ENCODE results near the gene DNAH8.
"Not testable (repeated sequence)": the region's sequence is repeated elsewhere in the genome, so short reads cannot be mapped to it uniquely, and the experiment has no call there.

The DNAH8 gene

DNA sequence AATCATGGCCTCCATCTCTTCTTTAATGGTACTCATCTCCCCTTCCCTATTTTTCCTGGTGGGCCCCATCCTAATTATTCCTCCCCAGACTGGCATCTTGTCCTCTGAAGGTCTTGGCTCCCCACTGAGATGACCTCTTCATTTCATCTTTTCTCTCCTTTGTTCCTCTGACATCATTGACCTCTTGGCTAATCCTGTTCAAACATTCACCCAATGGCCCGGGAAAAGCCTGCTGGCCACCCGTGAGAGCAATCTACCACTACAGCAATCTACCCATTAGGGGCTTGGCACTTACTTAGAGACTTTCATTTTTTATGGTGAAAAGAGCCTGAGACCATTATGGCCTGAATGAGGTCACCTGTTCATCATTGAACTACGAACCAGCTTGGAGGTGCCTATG lies 130.8 kb downstream of the DNAH8 start:
- DNase-seq (ENCODE audit: low read depth), result no peak

DNA sequence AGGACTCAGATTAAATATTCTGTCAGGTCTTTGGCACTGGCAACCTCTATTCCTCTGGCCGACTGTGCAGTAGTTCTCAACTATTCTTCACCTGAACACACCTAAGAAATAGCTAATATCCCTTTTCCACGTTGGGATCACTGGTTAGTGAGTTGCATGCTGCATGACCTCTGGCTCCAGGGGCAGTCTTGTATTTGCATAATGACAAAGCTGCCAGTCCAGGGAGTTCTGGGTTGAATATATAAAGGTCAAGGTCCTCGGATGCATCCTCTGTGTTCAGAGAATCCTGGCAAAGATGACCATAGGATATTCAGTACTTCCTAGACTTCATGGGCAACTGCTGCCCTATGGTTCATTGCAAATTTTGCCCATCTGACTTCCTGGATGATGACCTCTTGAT lies 131.2 kb downstream of the DNAH8 start:
- no peak for DNase-seq (ENCODE audit: low read depth)

DNA sequence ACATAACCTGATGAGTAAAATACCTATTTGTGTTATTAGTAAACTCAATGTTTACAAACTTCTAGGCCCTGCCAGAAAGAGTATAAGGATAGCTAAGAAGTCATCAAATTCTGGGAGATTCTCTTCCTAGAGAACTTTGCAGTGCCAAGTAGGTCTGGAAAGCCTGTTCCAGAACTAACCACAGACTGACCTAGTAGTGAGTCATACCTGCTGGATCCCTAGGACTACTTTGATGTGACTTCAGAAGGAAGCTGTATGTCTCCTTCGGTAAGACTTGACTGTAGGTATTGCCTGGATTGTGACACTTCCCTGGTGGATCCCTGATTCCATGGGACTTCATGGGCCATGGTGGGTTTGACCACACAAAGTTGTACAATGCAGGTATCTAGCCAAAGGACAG lies 131.7 kb downstream of the DNAH8 start:
- DNase-seq (ENCODE audit: low read depth), result peak; percentile 15

DNA sequence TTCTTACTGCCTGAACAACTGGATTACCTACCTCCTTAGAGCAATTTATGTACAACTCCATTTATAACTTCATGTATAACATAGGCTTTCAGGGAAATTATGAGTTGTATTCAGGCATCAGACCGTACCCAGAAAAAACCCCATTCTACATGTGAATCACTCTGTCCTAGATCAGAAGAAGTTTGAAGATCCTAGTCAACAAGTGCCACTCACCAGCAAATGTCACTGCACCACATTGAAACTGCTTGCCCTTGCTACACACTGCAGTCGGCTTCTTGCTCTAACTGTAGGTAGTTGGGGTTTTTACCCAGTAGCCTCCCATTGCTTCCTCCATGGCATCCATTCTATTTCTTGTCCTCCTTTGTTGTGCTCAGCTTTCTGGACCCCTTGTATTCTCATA lies 132.4 kb downstream of the DNAH8 start:
- DNase-seq (ENCODE audit: low read depth), result no peak

DNA sequence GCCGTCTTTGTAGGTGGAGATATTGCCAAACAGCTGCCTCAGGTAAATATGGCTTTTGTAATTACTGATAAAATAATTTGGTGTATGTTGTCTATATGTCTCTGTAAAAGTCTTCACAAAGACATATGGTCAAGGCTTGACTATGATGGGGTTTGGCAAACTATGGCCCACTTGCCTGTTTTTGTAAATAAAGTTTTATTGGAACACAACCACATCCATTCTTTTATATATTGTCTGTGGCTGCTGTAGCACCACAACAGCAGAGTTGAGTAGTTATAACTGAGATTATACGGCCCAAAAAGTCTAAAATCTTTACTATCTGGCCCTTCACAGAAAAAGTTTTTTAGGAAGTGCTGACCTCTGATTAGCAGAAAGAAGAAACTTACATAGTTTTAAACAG lies 133.6 kb downstream of the DNAH8 start:
- no peak for DNase-seq (ENCODE audit: low read depth)

DNA sequence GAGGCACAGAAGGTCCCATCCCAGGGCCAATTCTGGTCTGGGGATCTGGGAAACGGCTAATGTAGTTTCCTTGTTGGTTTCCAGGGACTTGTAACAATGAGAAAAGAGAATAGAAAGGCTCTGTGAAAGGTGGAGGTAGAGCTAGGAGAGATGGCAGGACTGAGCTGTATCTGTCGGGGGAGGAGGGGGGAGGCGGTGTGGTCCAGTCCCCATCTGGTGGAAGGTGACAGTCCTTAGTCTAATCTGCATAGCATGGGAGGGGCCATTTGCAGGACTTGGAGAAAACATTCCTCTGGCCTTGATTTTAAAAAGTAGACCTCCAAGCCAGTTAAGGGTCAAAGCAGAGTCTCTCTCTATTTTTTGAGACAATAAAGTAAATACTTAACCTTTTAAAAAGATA lies 137.1 kb downstream of the DNAH8 start:
- DNase-seq (ENCODE audit: low read depth), result no peak

DNA sequence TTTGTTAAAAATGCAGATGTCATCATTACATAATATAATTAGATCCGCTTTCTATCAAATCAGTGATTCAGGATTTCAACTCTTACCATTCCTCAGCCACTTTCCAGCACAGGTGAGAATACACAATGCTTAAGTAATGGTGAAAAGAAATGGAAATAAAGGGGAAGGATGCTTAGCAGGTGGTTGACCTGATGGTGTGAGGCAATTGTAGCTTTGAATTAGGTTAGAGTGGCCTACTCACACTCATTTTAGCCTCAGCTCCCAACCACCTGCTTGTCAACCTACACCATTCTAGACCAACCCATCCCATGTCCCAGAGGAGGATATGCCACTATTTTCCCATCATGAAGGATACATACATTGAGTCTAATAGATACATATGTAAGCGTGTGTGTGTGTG lies 138.1 kb downstream of the DNAH8 start:
- DNase-seq (ENCODE audit: low read depth), result no peak

DNA sequence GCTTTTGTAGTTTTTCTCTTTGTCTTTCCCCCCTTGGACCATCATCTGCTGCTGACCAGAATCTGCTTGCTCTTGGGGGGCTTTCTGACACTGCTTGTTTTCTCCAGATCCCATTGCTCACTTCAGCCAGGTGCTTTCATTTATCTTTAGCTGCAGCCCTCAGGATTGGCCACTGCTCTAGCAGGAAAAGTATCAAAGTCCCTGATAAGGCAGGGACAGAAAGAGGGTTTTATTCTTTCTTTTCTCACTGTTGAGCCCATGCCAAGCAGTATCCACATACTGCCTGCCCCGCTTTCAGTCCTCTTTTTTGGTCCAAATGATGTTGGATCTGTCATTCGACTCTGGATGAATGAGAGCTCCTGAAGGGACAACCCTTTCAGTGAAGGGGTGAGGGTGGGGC lies 141.4 kb downstream of the DNAH8 start:
- DNase-seq (ENCODE audit: low read depth), result no peak

DNA sequence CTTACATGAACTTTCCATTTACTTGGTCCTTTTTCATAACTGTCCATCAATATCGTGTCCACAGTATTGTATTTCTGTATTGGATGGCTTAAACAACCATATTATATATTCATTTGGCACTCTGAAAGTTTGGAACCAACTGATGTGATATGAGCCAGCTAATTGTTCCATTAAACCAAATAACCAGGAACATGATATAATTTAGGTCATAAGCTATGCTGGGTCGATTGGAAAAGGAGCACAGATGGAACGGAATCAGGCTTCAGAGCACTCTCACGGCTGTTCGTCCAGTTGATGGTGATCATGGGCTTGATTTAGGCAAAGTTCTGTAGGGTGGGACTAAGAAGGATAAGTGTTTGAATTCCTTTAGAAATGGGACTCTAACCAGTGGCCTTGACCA lies 142.7 kb downstream of the DNAH8 start:
- DNase-seq (ENCODE audit: low read depth), result no peak

DNA sequence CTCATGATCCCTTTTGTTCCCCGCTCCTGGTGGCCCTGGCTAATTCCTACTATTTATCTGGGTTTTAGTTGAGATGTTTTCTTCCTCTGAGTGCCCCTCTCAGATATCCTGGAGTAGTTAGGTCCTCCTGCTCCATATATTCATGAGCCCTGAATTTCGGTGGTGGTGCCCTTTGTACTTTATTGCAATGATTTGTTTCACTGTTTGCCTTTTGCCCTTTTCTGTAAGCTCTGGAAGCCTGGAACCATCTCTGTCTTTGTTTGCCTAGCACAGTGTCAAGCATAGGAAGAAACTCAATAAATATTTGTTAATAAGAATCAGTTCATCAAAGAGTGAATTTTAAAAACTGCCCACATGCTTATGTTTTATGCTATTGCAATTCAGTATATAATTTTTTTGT lies 144.9 kb downstream of the DNAH8 start:
- DNase-seq (ENCODE audit: low read depth), result no peak

DNA sequence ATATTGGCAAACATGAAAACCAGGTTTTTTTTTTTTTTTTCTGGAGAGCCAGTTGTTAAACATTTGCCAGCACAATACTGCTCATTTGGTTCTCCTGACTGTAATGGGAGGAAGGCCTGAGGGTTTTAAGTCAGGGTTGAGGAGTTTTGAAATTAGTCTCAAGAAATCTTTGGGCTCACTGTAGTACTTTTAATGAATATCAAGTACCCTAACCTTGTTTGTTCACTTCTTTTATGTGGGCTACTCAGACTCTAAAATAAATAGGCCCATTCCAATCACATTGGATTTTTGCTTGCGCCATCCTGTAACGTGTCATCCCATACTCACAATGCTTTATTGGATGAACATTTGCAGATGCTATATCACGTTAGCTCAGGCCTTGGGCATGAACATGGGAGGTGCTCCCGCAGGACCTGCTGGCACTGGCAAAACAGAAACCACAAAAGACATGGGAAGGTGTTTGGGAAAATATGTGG lies 146.9 kb downstream of the DNAH8 start:
- DNase-seq (ENCODE audit: low read depth), result no peak

DNA sequence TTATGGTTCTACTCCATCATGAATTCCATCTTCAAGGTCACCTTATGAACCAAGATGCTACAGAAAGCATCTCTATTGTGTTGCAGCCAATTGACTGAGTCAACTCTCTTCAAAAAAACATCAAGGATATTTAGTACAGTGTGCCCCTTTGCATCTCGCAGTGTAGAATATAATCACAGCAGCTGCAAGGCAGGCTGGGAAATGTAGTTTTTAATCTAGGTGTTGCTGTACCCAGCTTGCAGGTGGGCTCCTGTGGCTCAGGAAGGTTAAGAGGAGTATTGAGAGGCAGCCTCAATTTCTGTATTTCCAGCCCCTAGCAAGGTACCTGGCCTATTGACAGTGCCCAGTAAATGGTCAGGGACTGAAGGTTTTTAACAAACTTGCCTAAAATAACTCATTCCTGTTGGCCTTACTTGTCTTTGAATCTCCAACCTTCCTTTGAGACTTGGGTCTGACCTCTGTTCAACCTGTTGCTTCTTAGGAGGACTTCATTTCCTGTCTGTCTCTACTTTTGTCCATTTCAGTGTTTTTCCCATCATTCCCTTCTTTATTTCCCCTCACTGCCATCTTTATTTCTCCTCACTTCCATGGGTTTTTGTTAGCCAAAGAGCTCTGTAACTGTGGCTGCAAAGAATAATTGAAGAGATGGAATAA lies 150.5 kb downstream of the DNAH8 start:
- DNase-seq (ENCODE audit: low read depth), result no peak

DNA sequence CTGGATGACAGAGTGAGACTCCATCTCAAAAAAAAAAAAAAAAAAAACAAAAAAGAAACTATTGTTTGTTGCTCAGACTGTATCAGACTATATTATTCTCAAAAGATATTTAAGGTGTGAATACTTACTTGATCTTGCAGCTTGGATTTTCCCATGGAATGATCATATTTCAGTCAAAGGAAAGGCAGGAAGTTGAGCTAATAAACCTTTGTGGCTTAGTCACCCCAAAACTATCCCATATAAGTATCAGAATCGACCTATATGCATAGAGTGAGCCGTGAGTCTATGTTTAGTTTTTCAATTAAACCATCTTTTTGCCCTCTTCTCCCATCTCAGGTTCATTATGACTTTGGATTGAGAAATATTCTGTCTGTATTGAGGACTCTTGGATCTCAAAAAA lies 152.6 kb downstream of the DNAH8 start:
- peak; percentile 20 for DNase-seq (ENCODE audit: low read depth)

DNA sequence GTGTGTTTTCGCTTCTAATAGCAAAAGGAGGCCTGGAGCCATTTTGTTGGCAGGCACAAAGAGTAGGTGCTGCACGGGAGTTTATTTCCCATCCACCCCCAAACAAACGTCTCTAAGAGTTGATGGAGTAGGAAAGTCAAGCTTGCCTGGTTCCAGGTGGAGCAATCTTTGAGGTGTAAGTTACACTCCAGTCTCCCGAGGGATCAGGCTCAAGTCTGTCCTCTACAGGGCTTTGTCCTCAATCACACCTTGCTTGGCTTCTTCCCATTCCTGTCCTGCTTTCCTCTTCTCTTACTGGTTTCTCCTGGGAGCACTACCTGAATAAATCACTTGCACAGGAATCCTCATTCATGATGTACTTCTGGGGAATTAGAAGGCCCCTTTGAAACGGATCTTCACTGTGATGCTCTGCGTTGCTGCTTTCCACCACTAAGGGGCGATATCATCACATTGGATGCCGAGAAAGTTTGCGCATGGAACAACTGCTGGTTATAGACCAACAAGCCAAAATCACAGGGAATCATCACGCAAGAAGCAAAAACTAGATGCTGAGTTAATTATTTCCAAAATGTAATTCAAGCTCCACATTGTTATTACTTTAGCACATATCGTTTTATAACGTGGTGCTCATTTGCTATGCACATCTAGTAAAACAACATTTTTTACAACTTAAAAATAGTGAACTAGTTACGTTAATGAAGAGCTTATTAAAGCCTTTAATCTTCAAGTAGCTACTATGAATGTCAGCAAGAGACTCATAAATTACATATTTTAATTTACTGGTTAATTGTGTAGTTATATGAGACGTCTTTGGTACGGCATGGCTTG lies 156.8 kb downstream of the DNAH8 start:
- DNase-seq (ENCODE audit: low read depth), result peak; percentile 14

DNA sequence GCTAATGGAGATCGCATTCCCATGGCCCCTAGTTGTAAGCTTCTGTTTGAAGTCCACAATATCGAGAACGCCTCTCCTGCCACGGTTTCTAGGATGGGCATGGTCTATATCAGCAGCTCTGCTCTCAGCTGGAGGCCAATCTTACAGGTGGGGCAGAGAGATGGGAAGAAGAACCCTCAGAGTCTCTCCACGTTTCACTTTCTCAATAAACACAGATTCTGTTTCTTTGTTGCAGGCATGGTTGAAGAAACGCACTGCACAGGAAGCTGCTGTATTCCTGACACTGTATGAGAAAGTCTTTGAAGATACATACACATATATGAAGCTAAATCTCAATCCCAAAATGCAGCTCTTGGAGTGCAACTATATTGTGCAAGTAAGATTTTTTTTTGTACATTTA lies 157.9 kb downstream of the DNAH8 start:
- DNase-seq (ENCODE audit: low read depth), result no peak

DNA sequence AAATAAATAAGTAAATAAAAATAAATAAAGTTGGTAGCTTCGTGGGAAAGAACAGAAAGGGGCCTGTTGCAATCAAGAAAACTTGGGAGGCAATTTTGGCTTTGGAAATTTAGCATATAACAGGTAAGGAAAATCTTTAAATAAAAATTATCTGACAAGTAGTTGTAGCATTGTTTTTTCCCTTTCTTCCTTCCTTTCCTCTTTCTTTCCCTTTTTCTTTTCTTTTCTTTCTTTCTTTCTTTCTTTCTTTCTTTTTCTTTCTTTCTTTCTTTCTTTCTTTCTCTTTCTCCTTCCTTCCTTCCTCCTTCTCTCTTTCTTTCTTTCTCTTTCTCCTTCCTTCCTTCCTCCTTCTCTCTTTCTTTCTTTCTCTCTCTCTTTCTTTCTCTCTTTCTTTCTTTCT lies 158.7 kb downstream of the DNAH8 start:
- DNase-seq (ENCODE audit: low read depth), result not testable (repeated sequence)

DNA sequence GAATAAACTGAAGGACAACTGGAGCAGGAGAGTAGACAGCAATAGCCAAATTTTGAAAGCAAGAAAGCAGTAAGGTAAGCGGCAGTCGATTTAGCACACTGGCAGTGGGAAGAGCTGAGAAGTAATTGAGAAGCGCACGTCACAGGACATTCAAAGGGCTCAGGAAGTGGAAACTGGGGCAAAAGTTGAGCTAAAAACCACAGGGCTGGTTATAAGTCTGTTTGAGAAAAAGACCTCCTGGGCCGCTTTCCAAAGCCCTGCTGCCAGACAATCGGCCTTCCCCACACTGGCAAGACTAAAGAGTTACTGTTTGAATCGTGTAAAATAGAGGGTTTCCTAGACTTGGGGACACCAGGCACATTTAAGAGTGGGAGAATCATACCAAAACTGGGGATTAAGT lies 161.4 kb downstream of the DNAH8 start:
- DNase-seq (ENCODE audit: low read depth), result no peak

DNA sequence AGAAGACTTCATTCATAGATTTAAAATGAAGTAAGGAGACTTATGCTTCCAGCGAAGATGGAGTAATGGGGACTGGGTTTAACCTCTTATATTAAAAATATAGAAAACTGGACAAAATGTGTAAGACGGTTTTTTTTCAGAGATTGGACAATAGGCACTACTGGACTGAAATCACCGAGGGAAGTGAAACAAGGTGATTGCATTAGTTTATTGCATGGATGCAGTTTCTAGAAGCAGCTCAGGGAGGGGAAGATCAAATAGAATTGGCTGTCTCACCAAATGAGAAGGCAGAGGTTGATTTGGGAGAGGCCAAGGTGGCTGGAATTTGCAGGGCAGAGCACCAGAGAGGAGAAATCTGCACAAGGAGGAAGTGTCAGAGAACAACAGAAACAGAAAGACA lies 162.6 kb downstream of the DNAH8 start:
- no peak for DNase-seq (ENCODE audit: low read depth)

DNA sequence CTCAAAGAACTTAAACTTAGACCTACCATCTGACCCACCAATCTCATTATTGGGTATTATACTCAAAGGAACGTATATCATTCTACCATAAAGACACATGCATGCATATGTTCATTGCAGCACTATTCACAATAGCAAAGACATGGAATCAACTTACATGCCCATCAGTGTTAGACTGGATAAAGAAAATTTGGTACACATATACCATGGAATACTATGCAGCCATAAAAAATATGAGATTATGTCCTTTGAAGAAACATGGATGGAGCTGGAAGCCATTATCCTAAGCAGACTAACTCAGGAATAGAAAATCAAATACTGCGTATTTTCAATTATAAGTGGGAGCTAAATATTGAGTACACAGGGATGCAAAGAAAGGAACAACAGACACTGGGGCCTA lies 167.0 kb downstream of the DNAH8 start:
- no peak for DNase-seq (ENCODE audit: low read depth)

DNA sequence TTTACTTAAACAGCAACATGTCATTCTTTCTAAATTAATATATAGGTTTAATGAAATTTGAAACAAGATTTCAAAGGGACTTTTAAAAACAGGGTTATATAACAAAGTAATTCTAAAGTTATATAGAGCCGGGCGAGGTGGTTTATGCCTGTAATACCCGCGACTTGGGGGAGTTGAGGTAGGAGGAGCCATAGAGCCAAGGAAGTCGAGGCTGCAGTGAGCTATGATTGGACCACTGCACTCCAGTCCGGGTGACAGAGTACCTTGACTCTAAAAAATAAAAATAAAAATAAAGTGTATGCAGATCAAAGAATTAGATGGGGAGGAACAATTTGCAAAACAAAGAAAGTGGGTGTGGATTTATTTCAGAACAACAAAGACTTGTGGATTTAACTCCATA lies 182.4 kb downstream of the DNAH8 start:
- DNase-seq (ENCODE audit: low read depth), result no peak

DNA sequence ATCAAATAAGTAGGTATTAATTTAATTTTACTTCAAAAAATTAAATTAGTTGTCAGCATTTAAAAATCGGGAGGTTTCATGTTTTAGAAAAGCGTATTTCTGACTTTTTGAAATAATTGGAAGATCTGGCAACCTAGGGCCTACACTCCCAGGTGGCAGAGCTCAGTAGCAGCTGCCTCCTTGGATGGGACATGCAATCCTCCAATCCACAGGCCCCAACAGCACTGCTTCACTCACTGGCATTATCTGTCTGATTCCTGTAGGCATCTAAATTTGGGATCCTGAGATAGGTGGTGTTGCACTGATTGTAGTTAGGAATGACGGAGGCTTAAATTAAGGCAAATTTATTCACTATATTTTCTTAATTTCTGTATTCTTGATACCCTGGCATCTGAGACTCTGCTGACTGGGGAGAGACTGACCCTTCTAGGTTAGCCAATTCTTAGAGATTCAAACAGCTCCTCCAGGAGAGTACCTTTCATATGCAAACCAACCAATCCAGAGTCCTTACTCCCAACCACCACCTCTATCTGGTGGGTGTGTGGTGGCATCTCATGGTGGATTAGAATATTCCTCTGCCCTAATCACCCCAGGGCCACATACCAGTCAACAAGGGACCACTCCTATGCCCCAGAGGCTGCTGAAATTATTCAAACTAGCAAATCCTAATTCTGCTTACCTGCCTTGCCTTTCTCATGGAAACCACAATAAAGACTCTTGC lies 186.9 kb downstream of the DNAH8 start:
- DNase-seq (ENCODE audit: low read depth), result no peak

DNA sequence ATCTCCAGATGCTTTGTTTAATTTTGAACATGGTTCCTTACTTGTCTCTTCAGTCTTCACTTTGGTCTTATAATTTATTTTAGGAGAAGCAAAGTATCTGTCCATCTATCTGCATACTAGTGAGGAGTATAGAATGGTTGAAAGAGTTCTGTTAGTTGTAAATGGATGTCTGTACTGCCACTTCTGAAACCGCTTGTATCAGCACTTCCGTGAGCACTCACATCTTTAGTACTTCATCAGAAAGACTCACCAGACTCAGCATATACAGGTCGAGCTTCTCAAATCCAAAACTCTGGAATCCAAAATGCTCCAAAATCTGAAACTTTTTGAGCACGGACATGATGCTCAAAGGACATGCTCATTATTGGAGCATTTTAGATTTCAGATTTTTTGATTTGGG lies 191.5 kb downstream of the DNAH8 start:
- no peak for DNase-seq (ENCODE audit: low read depth)

DNA sequence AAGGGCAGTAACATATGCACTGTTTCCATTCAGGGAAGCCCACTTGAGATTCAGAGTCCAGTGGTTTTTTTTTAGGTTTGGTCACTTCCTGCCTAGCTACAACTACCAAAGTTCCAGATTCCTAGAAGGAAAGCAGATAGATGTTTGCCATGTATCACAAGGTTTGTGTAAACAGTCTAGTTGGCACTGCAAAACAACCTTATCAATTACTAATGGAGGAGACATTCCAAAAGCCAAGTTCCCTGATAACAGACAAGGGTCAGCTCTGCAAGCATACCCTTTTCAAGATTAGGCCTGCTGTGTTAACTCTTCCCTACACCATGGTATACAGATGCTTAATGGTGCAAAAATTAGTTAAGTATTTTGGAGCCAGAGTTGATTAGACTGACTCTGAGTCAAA lies 192.2 kb downstream of the DNAH8 start:
- DNase-seq (ENCODE audit: low read depth), result no peak

Data from HS-27A (cell line).